Endodermal cell (in vitro differentiated cells): ENCODE data around the gene SERPINB7. TPM values are rescaled to one million over a fixed set of nuclear protein-coding genes. Genes with fewer than 3 reads are reported as not detected.
"Not testable (repeated sequence)": the region's sequence is repeated elsewhere in the genome, so short reads cannot be mapped to it uniquely, and the experiment has no call there.

Source experiments
- DNase-seq: peaks from one replicate; pipeline ENCODE4 v3.0.0-alpha.2; 2017
- H3K27ac ChIP-seq: 2 replicates; pipeline ENCODE4 v1.5.1; 2013; ENCODE audit warnings: mild to moderate bottlenecking, low read depth, low read length, moderate library complexity
- H3K27me3 ChIP-seq: 2 replicates; pipeline ENCODE4 v1.6.1; 2013; ENCODE audit warnings: mild to moderate bottlenecking, low read length, moderate library complexity; ENCODE audit not compliant: insufficient read depth, control insufficient read depth, poor library complexity, severe bottlenecking
- H3K36me3 ChIP-seq: 2 replicates; pipeline ENCODE4 v1.7.0; 2013; ENCODE audit warnings: mild to moderate bottlenecking, low read length, moderate library complexity; ENCODE audit not compliant: control insufficient read depth, insufficient read depth
- H3K4me1 ChIP-seq: one replicate; pipeline ENCODE4 v1.7.0; 2013; ENCODE audit warnings: low read length; ENCODE audit not compliant: control insufficient read depth, insufficient read depth
- H3K4me3 ChIP-seq: 2 replicates; pipeline ENCODE4 v1.5.1; 2013; ENCODE audit warnings: mild to moderate bottlenecking, low read length, moderate library complexity
- H3K9ac ChIP-seq: 2 replicates; pipeline ENCODE4 v1.6.1; 2013; ENCODE audit warnings: mild to moderate bottlenecking, low read length, moderate library complexity; ENCODE audit not compliant: poor library complexity, severe bottlenecking; ENCODE audit errors: extremely low read depth
- H3K9me3 ChIP-seq: 2 replicates; pipeline ENCODE4 v1.6.1; 2013; ENCODE audit warnings: mild to moderate bottlenecking, low read length, moderate library complexity; ENCODE audit not compliant: control insufficient read depth
- H3K27ac Mint-ChIP-seq: 2 replicates; pipeline ENCODE4 v1.8.0; 2020; ENCODE audit warnings: mixed read lengths
- H3K27me3 Mint-ChIP-seq: 2 replicates; pipeline ENCODE4 v1.8.0; 2021; ENCODE audit warnings: mild to moderate bottlenecking, mixed read lengths; ENCODE audit not compliant: insufficient read depth
- H3K36me3 Mint-ChIP-seq: 2 replicates; pipeline ENCODE4 v1.8.0; 2020; ENCODE audit warnings: low read depth, mixed read lengths
- H3K4me1 Mint-ChIP-seq: 2 replicates; pipeline ENCODE4 v1.8.0; 2020; ENCODE audit warnings: mixed read lengths
- H3K4me3 Mint-ChIP-seq: 2 replicates; pipeline ENCODE4 v1.8.0; 2020; ENCODE audit warnings: mild to moderate bottlenecking, moderate library complexity, mixed read lengths
- H3K9me3 Mint-ChIP-seq: 2 replicates; pipeline ENCODE4 v1.8.0; 2020; ENCODE audit warnings: mild to moderate bottlenecking, mixed read lengths
- WGBS, 2 experiments: methylation state at CpG; one replicate each; pipeline versions ENCODE4 v1.1.5 to v1.1.7; 2013; ENCODE audit warnings: missing lambda C conversion rate in 2 of 2, mixed read lengths in 1 of 2; ENCODE audit not compliant: insufficient coverage in 1 of 2, insufficient read length in 1 of 2; 5-methylcytosine and 5-hydroxymethylcytosine counted together
- total RNA-seq, 2 donors: library from RNA; stranded (reverse); fragmentation: NEBNext Ultra II Directional in 1 of 2; extraction: Animal tissue kit (Norgen Biotek cat#: 25700) in 1 of 2; gene quantifications; 2 replicates in 1 of 2; 3 replicates in 1 of 2; pipeline ENCODE4 v1.2.1, GENCODE V29; 2021
- TF ChIP-seq, protein P1 (sequence below): fragments of 200-600 bp; sonication (generic); conservative IDR thresholded peaks from 2 replicates; pipeline ENCODE4 v1.5.0; 2021; ENCODE audit warnings: antibody characterized with exemption, mild to moderate bottlenecking

The SERPINB7 gene
- total RNA-seq, 2 donors from 2014 or later: not detected

DNA sequence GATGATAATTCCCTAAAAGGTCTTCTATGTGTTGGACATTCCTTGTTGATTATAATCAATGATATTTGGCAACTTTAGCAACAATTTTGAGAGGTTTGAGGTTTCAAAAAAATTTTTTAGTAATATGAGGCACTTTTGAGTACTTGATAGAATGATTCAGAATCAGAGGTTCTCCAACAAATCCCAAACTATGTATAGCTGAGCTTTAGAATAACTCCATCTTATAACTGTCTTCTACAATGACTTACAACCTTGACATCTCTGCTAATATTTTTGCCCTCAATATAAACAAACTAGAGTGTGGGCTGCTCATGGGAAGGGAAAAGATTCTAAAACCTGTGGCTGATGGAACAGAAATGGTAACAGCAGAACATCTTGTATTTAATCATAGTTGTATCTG lies 21.5 kb upstream of the SERPINB7 start:
- Histone ChIP-seq H3K9ac (no peak overlapping the region), H3K27ac (no peak overlapping the region), H3K36me3 (no peaks in the 10 kb centered on the region), H3K4me3 (no peak overlapping the region), H3K9me3 (no peaks in the 10 kb centered on the region), H3K4me1 (no peaks in the 10 kb centered on the region), H3K27me3 (no peaks in the 10 kb centered on the region)
- no peak for DNase-seq
- Mint-ChIP-seq H3K27me3 (no peaks in the 10 kb centered on the region), H3K4me1 (no peaks in the 10 kb centered on the region), H3K9me3 (peaks cover 2% of the 10 kb centered on the region), H3K27ac (no peak overlapping the region), H3K36me3 (no peaks in the 10 kb centered on the region), H3K4me3 (no peak overlapping the region)
- TF ChIP-seq, protein P1, sequence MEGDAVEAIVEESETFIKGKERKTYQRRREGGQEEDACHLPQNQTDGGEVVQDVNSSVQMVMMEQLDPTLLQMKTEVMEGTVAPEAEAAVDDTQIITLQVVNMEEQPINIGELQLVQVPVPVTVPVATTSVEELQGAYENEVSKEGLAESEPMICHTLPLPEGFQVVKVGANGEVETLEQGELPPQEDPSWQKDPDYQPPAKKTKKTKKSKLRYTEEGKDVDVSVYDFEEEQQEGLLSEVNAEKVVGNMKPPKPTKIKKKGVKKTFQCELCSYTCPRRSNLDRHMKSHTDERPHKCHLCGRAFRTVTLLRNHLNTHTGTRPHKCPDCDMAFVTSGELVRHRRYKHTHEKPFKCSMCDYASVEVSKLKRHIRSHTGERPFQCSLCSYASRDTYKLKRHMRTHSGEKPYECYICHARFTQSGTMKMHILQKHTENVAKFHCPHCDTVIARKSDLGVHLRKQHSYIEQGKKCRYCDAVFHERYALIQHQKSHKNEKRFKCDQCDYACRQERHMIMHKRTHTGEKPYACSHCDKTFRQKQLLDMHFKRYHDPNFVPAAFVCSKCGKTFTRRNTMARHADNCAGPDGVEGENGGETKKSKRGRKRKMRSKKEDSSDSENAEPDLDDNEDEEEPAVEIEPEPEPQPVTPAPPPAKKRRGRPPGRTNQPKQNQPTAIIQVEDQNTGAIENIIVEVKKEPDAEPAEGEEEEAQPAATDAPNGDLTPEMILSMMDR: no peak

DNA sequence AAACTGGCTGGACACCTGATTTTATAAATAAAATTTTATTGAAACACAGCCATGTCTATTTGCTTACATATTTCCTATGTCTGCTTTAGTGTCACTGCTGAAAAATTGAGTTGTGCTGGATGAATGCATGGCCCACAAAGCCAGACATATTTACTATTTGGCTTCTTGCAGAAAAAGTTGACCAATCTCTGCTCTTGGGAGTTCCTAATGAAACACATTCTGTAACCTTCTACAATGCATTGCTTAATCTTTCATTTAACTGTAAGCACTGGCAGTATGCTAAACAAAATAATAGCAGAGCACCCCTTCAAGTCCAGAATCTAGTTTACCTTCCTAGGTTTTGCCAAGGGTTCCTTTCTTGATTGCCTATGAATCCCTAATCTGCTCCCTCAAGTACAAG lies 17.7 kb upstream of the SERPINB7 start:
- Histone ChIP-seq H3K9ac (no peak overlapping the region), H3K4me3 (no peak overlapping the region), H3K4me1 (no peaks in the 10 kb centered on the region), H3K9me3 (peaks cover 18% of the 10 kb centered on the region), H3K27ac (no peak overlapping the region), H3K36me3 (no peaks in the 10 kb centered on the region), H3K27me3 (no peaks in the 10 kb centered on the region)
- DNase-seq: no peak
- no peak overlapping the region for H3K4me3 Mint-ChIP-seq
- no peaks in the 10 kb centered on the region for H3K27me3 Mint-ChIP-seq
- H3K4me1 Mint-ChIP-seq: no peaks in the 10 kb centered on the region
- H3K9me3 Mint-ChIP-seq: peaks cover 27% of the 10 kb centered on the region
- no peak overlapping the region for H3K27ac Mint-ChIP-seq
- H3K36me3 Mint-ChIP-seq: no peaks in the 10 kb centered on the region
- TF ChIP-seq, protein P1: no peak

- Mint-ChIP-seq H3K36me3 (no peaks in the 10 kb centered on the region), H3K4me3 (no peak overlapping the region), H3K27me3 (no peaks in the 10 kb centered on the region), H3K27ac (no peak overlapping the region), H3K9me3 (peaks cover 27% of the 10 kb centered on the region), H3K4me1 (no peaks in the 10 kb centered on the region)
- WGBS, 2 experiments: 80 to 88% methylated on average over 1 to 3 of the region's 3 CpGs
- Histone ChIP-seq H3K36me3 (no peaks in the 10 kb centered on the region), H3K9ac (no peak overlapping the region), H3K9me3 (peaks cover 18% of the 10 kb centered on the region), H3K4me1 (no peaks in the 10 kb centered on the region), H3K27ac (no peak overlapping the region), H3K4me3 (no peak overlapping the region), H3K27me3 (no peaks in the 10 kb centered on the region)
- TF ChIP-seq, protein P1: no peak
- DNase-seq: no peak
These were observed 16.5 kb upstream of the SERPINB7 start for GRCh38 chr18:63758615-63759240.

- H3K27me3 Mint-ChIP-seq, H3K9ac ChIP-seq, H3K36me3 ChIP-seq, H3K27ac ChIP-seq, H3K4me3 ChIP-seq, H3K4me3 Mint-ChIP-seq, H3K27ac Mint-ChIP-seq, DNase-seq, H3K36me3 Mint-ChIP-seq, H3K4me1 ChIP-seq, H3K4me1 Mint-ChIP-seq, H3K27me3 ChIP-seq: not testable (repeated sequence)
- peaks cover 25% of the 10 kb centered on the region for H3K9me3 Mint-ChIP-seq
- H3K9me3 ChIP-seq: peaks cover 18% of the 10 kb centered on the region
- 87 to 92% methylated on average over 2 of the region's 2 CpGs for WGBS, 2 experiments
These were observed 15.4 kb upstream of the SERPINB7 start for GRCh38 chr18:63759786-63760185.
